K562 (cell line): Measurements from ENCODE around the gene CRB2. TPM values are rescaled to one million over a fixed set of nuclear protein-coding genes. Genes with fewer than 3 reads are reported as not detected.
A peak's percentile ranks its signal among the peaks of the same experiment; 100 is the strongest.

Experiments
- ATAC-seq: fragments of 200-7000 bp; cut with Tn5 transposase; 3 replicates; pipeline ENCODE4 v1.9.1; 2020; ENCODE audit warnings: moderate library complexity
- Bru-seq: library from RNA; stranded (reverse); fragments of 400-500 nt; gene quantifications from one replicate; lab custom pipeline; 2021; lab: Mats Ljungman, UMichigan
- BruChase-seq, 2 experiments: library from RNA; stranded (reverse); fragments of 400-500 nt; gene quantifications; one replicate each; lab custom pipeline; 2021; lab: Mats Ljungman, UMichigan
- BruUV-seq: library from RNA; stranded (reverse); fragments of 400-500 nt; replicated peaks from 2 replicates; lab custom pipeline; 2021; lab: Mats Ljungman, UMichigan
- CTCF ChIA-PET: fragments of 300-600 bp; formaldehyde crosslinking; extraction: SDS; loops from one replicate; lab custom pipeline; 2021; ENCODE audit warnings: low intra/inter-chr PET ratio; lab: Yijun Ruan, JAX
- POLR2A ChIA-PET: fragments of 300-600, 350-650 bp; sonication (Branson Sonifier 250); formaldehyde crosslinking; extraction: SDS; loops from one replicate; lab custom pipeline; 2021; ENCODE audit warnings: antibody characterized with exemption, inconsistent platforms; lab: Yijun Ruan, JAX
- DNase-seq, 4 experiments: peaks; one replicate each; pipeline versions ENCODE4 v3.0.0 to v3.0.0-alpha.2; 2011 to 2018; ENCODE audit warnings: low spot score in 3 of 4, mixed read lengths in 3 of 4; ENCODE audit errors: extremely low read depth in 1 of 4
- FAIRE-seq: peaks from 2 replicates; lab custom pipeline; 2011; peaks lifted over from hg19 to GRCh38; lab: Jason Lieb, UNC
- H2AFZ ChIP-seq: 2 replicates; pipeline ENCODE4 v1.6.0; 2011; ENCODE audit warnings: low read depth, low read length, control low read depth, inconsistent platforms
- H3K27ac ChIP-seq: fragments of 200-600 bp; 3 replicates; pipeline ENCODE4 v1.8.0; 2011; ENCODE audit warnings: low read depth, mild to moderate bottlenecking, control low read depth, inconsistent platforms, low read length, moderate library complexity, mixed read lengths; ENCODE audit errors: extremely low read depth
- H3K27me3 ChIP-seq, 2 experiments: fragments of 300-600 bp in 1 of 2; 2 replicates in 1 of 2; 3 replicates in 1 of 2; pipeline versions ENCODE4 v1.6.0 to v1.8.0; 2011; ENCODE audit warnings: inconsistent platforms in 2 of 2, low read length in 2 of 2, mild to moderate bottlenecking in 1 of 2, mixed read lengths in 1 of 2, moderate library complexity in 1 of 2; ENCODE audit not compliant: control insufficient read depth in 2 of 2, insufficient read depth in 2 of 2
- H3K36me3 ChIP-seq: fragments of 300-600 bp; 3 replicates; pipeline ENCODE4 v1.8.0; 2011; ENCODE audit warnings: mild to moderate bottlenecking, low read length, inconsistent platforms; ENCODE audit not compliant: control insufficient read depth, insufficient read depth
- H3K4me1 ChIP-seq, 2 experiments: fragments of 200-600 bp in 1 of 2; replicated peaks in 1 of 2; 2 replicates in 1 of 2; 3 replicates in 1 of 2; pipeline versions ENCODE4 v1.5.1 to v1.8.0; 2011; ENCODE audit warnings: inconsistent platforms in 2 of 2, low read length in 2 of 2, mild to moderate bottlenecking in 1 of 2, mixed read lengths in 1 of 2, moderate library complexity in 1 of 2; ENCODE audit not compliant: control insufficient read depth in 2 of 2, insufficient read depth in 2 of 2
- H3K4me2 ChIP-seq: 2 replicates; pipeline ENCODE4 v1.6.1; 2011; ENCODE audit warnings: low read length, control low read depth, inconsistent platforms, mixed read lengths; ENCODE audit not compliant: insufficient read depth
- H3K4me3 ChIP-seq: fragments of 200-600 bp; sonication (generic), shearing (Covaris generic); 2 replicates; pipeline ENCODE4 v1.5.1; 2016; ENCODE audit warnings: control low read depth, inconsistent platforms
- H3K79me2 ChIP-seq: fragments of 200-600 bp; 3 replicates; pipeline ENCODE4 v1.8.0; 2011; ENCODE audit warnings: low read length, inconsistent platforms; ENCODE audit not compliant: control insufficient read depth, insufficient read depth
- H3K9ac ChIP-seq, 2 experiments: 2 replicates each; pipeline versions ENCODE4 v1.6.0 to v1.6.1; 2011; ENCODE audit warnings: low read depth in 2 of 2, low read length in 2 of 2, control low read depth in 1 of 2, inconsistent platforms in 1 of 2, mild to moderate bottlenecking in 1 of 2, mixed read lengths in 1 of 2; ENCODE audit not compliant: insufficient read depth in 1 of 2
- H3K9me1 ChIP-seq: one replicate; pipeline ENCODE4 v1.6.0; 2011; ENCODE audit warnings: inconsistent platforms, mild to moderate bottlenecking, low read length, moderate library complexity; ENCODE audit not compliant: control insufficient read depth, insufficient read depth
- H3K9me3 ChIP-seq: replicated peaks from 2 replicates; pipeline ENCODE4 v1.5.1; 2011; ENCODE audit warnings: low read depth, low read length, inconsistent platforms; ENCODE audit not compliant: control insufficient read depth, insufficient read depth
- H4K20me1 ChIP-seq: replicated peaks from 2 replicates; pipeline ENCODE4 v1.6.1; 2011; ENCODE audit warnings: low read length, inconsistent platforms, mixed read lengths; ENCODE audit not compliant: control insufficient read depth, insufficient read depth
- ZBTB7A ChIP-seq: IDR thresholded peaks from 2 replicates; pipeline ENCODE4 v1.6.1; 2011; ENCODE audit warnings: low read depth, mild to moderate bottlenecking, low read length, moderate library complexity, borderline replicate concordance; ENCODE audit not compliant: control insufficient read depth
- ZNF318 ChIP-seq, 2 experiments: fragments of 450-650 bp; IDR thresholded peaks; 2 replicates each; pipeline ENCODE4 v1.6.1; 2016; ENCODE audit warnings: mild to moderate bottlenecking in 2 of 2, borderline replicate concordance in 1 of 2, low read depth in 1 of 2, moderate library complexity in 1 of 2
- WGBS: fragments of 100-300 bp; shearing (Covaris generic); methylation state at CpG from one replicate; pipeline ENCODE4 v1.1.6; 2016; ENCODE audit warnings: low coverage, mixed read lengths; ENCODE audit not compliant: insufficient coverage; ENCODE audit errors: missing lambda C conversion rate; 5-methylcytosine and 5-hydroxymethylcytosine counted together
- in situ Hi-C: fragments of 300-500 bp; cut with MboI; formaldehyde crosslinking; loops from 4 replicates; pipeline ENCODE4 v1.15.0; 2018; ENCODE audit warnings: inconsistent platforms, mixed read lengths
- intact Hi-C: fragments of 100-400 bp; cut with micrococcal nuclease; formaldehyde crosslinking; loops from 2 replicates; pipeline ENCODE4 v1.14.2; 2022
- long read RNA-seq, 3 experiments: library from polyadenylated mRNA in 2 of 3; library from RNA in 1 of 3; unstranded in 2 of 3; stranded (forward) in 1 of 3; transcript quantifications; one replicate each; pipeline ENCODE4 v2.0.0, GENCODE V29; 2019 to 2022
- polyA minus RNA-seq, 3 experiments: library from RNA; depleted of rRNA, polyadenylated mRNA; stranded (reverse); fragments of >200 nt; gene quantifications; 2 replicates each; pipeline ENCODE4 v1.2.3, GENCODE V29; 2011
- polyA plus RNA-seq, 8 experiments: library from polyadenylated mRNA; depleted of rRNA in 4 of 8; stranded (reverse) in 5 of 8; unstranded in 3 of 8; fragments of >200 nt; fragmentation: Nextera tagmentation in 2 of 8; fragmentation: Illumina TruSeq in 1 of 8; extraction: Ambion mirVana in 2 of 8; extraction: Trizol in 1 of 8; gene quantifications; 2 replicates each; pipeline versions ENCODE4 v1.2.1 to v1.2.3, GENCODE V29; 2011 to 2014; ENCODE audit warnings: inconsistent platforms in 1 of 8, missing spikeins in 1 of 8
- total RNA-seq, 7 experiments: library from RNA; depleted of rRNA in 6 of 7; stranded (reverse); fragments of >200 nt in 6 of 7; fragmentation: Illumina TruSeq in 2 of 7; extraction: Trizol in 2 of 7; gene quantifications; 2 replicates each; pipeline versions ENCODE4 v1.2.1 to v1.2.3, GENCODE V29; 2011 to 2021; ENCODE audit warnings: low replicate concordance in 1 of 7
- TF ChIP-seq, protein P1 (sequence below): IDR thresholded peaks from 2 replicates; pipeline ENCODE4 v1.6.1; 2011; ENCODE audit warnings: borderline replicate concordance, low read depth, mild to moderate bottlenecking, moderate library complexity, low read length; ENCODE audit not compliant: insufficient read depth, poor library complexity, severe bottlenecking

CRB2 gene
- total RNA-seq (2011; cell fraction: chromatin; rRNA removed; ENCODE audit: low replicate concordance): 0.67 and 3.0 TPM in 2 replicates
- 2.5 and 3.2 TPM in 2 replicates for total RNA-seq (2011; cell fraction: nucleolus; rRNA removed)
- total RNA-seq (2011; cell fraction: nucleoplasm; rRNA removed): 0.76 and 0.88 TPM in 2 replicates
- total RNA-seq (2014; rRNA removed) (0.53 and 0.64 TPM in 2 replicates), total RNA-seq (2014; rRNA removed; fragmentation: Illumina TruSeq; extraction: Trizol) (0.13 and 0.18 TPM in 2 replicates), total RNA-seq (2015; rRNA removed; fragmentation: Illumina TruSeq; extraction: Trizol) (0.25 and 0.38 TPM in 2 replicates), total RNA-seq (2021) (1.2 and 1.3 TPM in 2 replicates), polyA plus RNA-seq (2011; rRNA removed) (0.18 and 0.28 TPM in 2 replicates), polyA plus RNA-seq (2014; fragmentation: Illumina TruSeq; extraction: Trizol) (0.13 and 0.29 TPM in 2 replicates), polyA plus RNA-seq (2014; fragmentation: Nextera tagmentation; extraction: Ambion mirVana) (not detected), polyA plus RNA-seq (2014; rRNA removed) (0.43 and 0.44 TPM in 2 replicates), polyA minus RNA-seq (2011; rRNA and poly(A)+ RNA removed) (0.24 and 0.91 TPM in 2 replicates), Bru-seq, nascent RNA (percentile 31 among the genes with signal in this experiment), BruChase-seq, experiment 1, labeled RNA remaining after a 2-hour chase (percentile 17 among the genes with signal in this experiment), BruChase-seq, experiment 2, labeled RNA remaining after a 6-hour chase (percentile 18 among the genes with signal in this experiment)
- polyA plus RNA-seq (2011; cell fraction: cytosol; rRNA removed): 0.19 and 0.67 TPM in 2 replicates
- polyA plus RNA-seq (2011; cell fraction: nucleus; rRNA removed): 1.3 and 2.9 TPM in 2 replicates
- 0.25 and 0.68 TPM in 2 replicates for polyA plus RNA-seq (2012)
- 1.3 and 2.3 TPM in 2 replicates for polyA minus RNA-seq (2011; cell fraction: cytosol; rRNA and poly(A)+ RNA removed)
- polyA minus RNA-seq (2011; cell fraction: nucleus; rRNA and poly(A)+ RNA removed): 1.1 and 1.2 TPM in 2 replicates
- long read RNA-seq, experiment 1, partial matches to known transcripts: 4 of 7 reads
- long read RNA-seq, experiment 1, other reads (novel, unspliced or antisense): 2 of 7 reads
- long read RNA-seq, experiment 2: 0 reads
- long read RNA-seq, experiment 3, partial matches to known transcripts: 0 of 1 reads
- long read RNA-seq, experiment 3, other reads (novel, unspliced or antisense): 1 of 1 reads

DNA sequence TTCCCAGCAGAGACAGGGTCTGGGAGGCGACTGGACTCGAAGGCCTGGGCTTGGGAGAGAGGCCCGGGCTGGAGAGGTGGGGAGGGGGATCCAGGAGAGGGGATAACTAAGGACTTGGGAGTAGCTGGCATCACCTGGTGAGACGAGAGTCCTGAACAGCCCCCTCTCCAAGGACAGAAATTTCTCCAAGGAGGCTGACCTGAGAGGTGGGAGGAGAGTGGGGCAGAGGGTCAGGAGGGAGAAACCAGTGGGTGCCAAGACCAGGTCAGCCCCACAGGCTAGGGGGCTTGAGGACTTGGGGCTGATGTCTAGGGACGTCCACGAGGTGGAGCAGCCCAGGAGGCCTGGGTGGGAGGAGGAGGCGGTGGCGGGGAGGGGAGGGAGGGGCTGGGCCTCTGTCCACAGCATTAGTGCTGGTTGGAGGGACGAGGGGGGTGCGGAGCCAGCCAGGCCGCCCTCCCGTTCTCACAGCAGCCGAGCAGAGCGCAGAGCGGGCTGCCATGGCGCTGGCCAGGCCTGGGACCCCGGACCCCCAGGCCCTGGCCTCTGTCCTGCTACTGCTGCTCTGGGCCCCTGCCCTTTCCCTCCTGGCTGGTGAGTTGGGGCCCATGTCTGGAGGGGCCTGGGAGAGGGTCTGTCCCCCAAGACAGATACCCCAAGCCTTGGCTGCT, at the start of gene CRB2:
Gene CRB2 (plus strand): TSS at position 437 of the 671 bp plus-strand sequence. CDS start 64 bp downstream, at position 501.
- H3K27me3 ChIP-seq: peaks cover 2 to 15% of the 10 kb centered on the region in 2 experiments; a peak in 3 of 5 replicates
- peak within 1 kb of the TSS; percentile 52; the same call in 1 of the 2 replicates for H2AFZ ChIP-seq
- H3K4me3 ChIP-seq: no peak within 1 kb of the TSS
- peak; percentile 74 for ATAC-seq
- H3K27ac ChIP-seq: no peak within 1 kb of the TSS
- CTCF ChIA-PET: interaction anchor here (0.5 to 5.6 kb wide), 4 partner anchors 29 to 1162 kb away, joined by 3 to 75 read pairs (median 4); no protein-coding TSS in a partner anchor
- no peaks in the 10 kb centered on the region for H3K79me2 ChIP-seq
- H3K36me3 ChIP-seq: no peaks in the 10 kb centered on the region
- H3K9me3 ChIP-seq: no peaks in the 10 kb centered on the region
- H3K9ac ChIP-seq: peak within 1 kb of the TSS in 1 of 2 experiments; percentile 80; a peak in 2 of 4 replicates
- intact Hi-C loops (no loop called here), in situ Hi-C loops (loop anchor here (10.0 kb wide), 1 partner anchor 891 kb away; no protein-coding TSS in a partner anchor)
- no peak within 1 kb of the TSS for H3K4me2 ChIP-seq
- WGBS: 10% methylated on average over 5 of the region's 17 CpGs
- H4K20me1 ChIP-seq: no peaks in the 10 kb centered on the region
- peak; percentile 58 for FAIRE-seq
- BruUV-seq: no TSS peak
- peak; percentile 81 to 88 (median 87) for DNase-seq
- H3K4me1 ChIP-seq: peaks cover 26 to 69% of the 10 kb centered on the region in 2 experiments
- POLR2A ChIA-PET: interaction anchor here (0.5 to 1.1 kb wide), 4 partner anchors 22 to 1231 kb away, joined by 3 read pairs; no protein-coding TSS in a partner anchor
- no peaks in the 10 kb centered on the region for H3K9me1 ChIP-seq
- peak; percentile 89 for TF ChIP-seq ZBTB7A
- TF ChIP-seq ZNF318 (IDR thresholded peaks at IDR 0.05; ENCODE audit: borderline replicate concordance in 1 of 2, low read depth in 1 of 2): no peak
- TF ChIP-seq, protein P1, sequence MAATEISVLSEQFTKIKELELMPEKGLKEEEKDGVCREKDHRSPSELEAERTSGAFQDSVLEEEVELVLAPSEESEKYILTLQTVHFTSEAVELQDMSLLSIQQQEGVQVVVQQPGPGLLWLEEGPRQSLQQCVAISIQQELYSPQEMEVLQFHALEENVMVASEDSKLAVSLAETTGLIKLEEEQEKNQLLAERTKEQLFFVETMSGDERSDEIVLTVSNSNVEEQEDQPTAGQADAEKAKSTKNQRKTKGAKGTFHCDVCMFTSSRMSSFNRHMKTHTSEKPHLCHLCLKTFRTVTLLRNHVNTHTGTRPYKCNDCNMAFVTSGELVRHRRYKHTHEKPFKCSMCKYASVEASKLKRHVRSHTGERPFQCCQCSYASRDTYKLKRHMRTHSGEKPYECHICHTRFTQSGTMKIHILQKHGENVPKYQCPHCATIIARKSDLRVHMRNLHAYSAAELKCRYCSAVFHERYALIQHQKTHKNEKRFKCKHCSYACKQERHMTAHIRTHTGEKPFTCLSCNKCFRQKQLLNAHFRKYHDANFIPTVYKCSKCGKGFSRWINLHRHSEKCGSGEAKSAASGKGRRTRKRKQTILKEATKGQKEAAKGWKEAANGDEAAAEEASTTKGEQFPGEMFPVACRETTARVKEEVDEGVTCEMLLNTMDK: peak; percentile 31
